ENCODE measurements around the gene FXN.

- no peak for TF ChIP-seq TCF4 (CRISPR knock-in tag; IDR thresholded peaks at IDR 0.05; ENCODE audit: borderline replicate concordance)
- TF ChIP-seq CREB5 (CRISPR knock-in tag; IDR thresholded peaks at IDR 0.05; ENCODE audit: low read depth), result no peak
- no peak for TF ChIP-seq PATZ1 (CRISPR knock-in tag; IDR thresholded peaks at IDR 0.05; ENCODE audit: borderline replicate concordance)
- no peak for TF ChIP-seq ZFP3 (CRISPR knock-in tag; IDR thresholded peaks at IDR 0.05)
- no peak for TF ChIP-seq SNAI2 (CRISPR knock-in tag; IDR thresholded peaks at IDR 0.05)
Measured at GRCh38 chr9:69020301-69021145, 15.0 kb upstream of the FXN start.

Data from SK-N-SH treated with all-trans-retinoic acid at 6 μM for 48 hours (cell line).